Natural killer cell (primary cell): Measurements from ENCODE around the gene CLK1. TPM values are rescaled to one million over a fixed set of nuclear protein-coding genes. Genes with fewer than 3 reads are reported as not detected.
A peak's percentile ranks its signal among the peaks of the same experiment; 100 is the strongest.
"Not testable (repeated sequence)": the region's sequence is repeated elsewhere in the genome, so short reads cannot be mapped to it uniquely, and the experiment has no call there.

ENCODE experiments used
- ATAC-seq, 3 donors: fragments of 150-1000 bp in 2 of 3; fragments of 200-7000 bp in 1 of 3; cut with Tn5 transposase; 1 replicate in 1 of 3; 2 replicates in 2 of 3; pipeline ENCODE4 v1.10.0; 2021; ENCODE audit warnings: mild to moderate bottlenecking in 2 of 3, moderate library complexity in 2 of 3
- DNase-seq, 2 donors: peaks; one replicate each; pipeline versions ENCODE4 v3.0.0 to v3.0.0-alpha.2; 2013 to 2021; ENCODE audit warnings: mixed read lengths in 1 of 2
- H3K27ac ChIP-seq: one replicate; pipeline ENCODE4 v1.5.1; 2013; ENCODE audit warnings: mild to moderate bottlenecking, low read length
- H3K27me3 ChIP-seq: one replicate; pipeline ENCODE4 v1.6.1; 2013; ENCODE audit warnings: low read length; ENCODE audit not compliant: control insufficient read depth, insufficient read depth
- H3K36me3 ChIP-seq: one replicate; pipeline ENCODE4 v1.6.1; 2013; ENCODE audit warnings: low read length; ENCODE audit not compliant: control insufficient read depth, insufficient read depth
- H3K4me1 ChIP-seq: one replicate; pipeline ENCODE4 v1.6.1; 2013; ENCODE audit warnings: low read length; ENCODE audit not compliant: control insufficient read depth, insufficient read depth
- H3K4me3 ChIP-seq: one replicate; pipeline ENCODE4 v1.5.1; 2013; ENCODE audit warnings: low read length
- H3K9me3 ChIP-seq: one replicate; pipeline ENCODE4 v1.6.1; 2013; ENCODE audit warnings: low read length; ENCODE audit not compliant: control insufficient read depth, insufficient read depth
- H3K27ac Mint-ChIP-seq, 2 donors: one replicate each; pipeline ENCODE4 v1.8.0; 2022; ENCODE audit warnings: mild to moderate bottlenecking in 2 of 2, mixed read lengths in 2 of 2, moderate library complexity in 1 of 2
- H3K27me3 Mint-ChIP-seq, 2 donors: one replicate each; pipeline ENCODE4 v1.8.0; 2022; ENCODE audit warnings: low read depth in 2 of 2, mixed read lengths in 2 of 2
- H3K36me3 Mint-ChIP-seq: one replicate; pipeline ENCODE4 v1.8.0; 2022; ENCODE audit warnings: mixed read lengths
- H3K4me1 Mint-ChIP-seq, 2 donors: one replicate each; pipeline ENCODE4 v1.8.0; 2022; ENCODE audit warnings: mixed read lengths in 2 of 2
- H3K4me3 Mint-ChIP-seq: one replicate; pipeline ENCODE4 v1.8.0; 2022; ENCODE audit warnings: mild to moderate bottlenecking, moderate library complexity, mixed read lengths
- H3K9me3 Mint-ChIP-seq, 2 donors: one replicate each; pipeline ENCODE4 v1.8.0; 2022; ENCODE audit warnings: mixed read lengths in 2 of 2
- CTCF ChIP-seq: fragments of 200-600 bp; IDR thresholded peaks from one replicate; pipeline ENCODE4 v1.8.0; 2022; ENCODE audit warnings: antibody characterized with exemption
- WGBS: methylation state at CpG from one replicate; pipeline ENCODE4 v1.1.7; 2013; ENCODE audit warnings: missing lambda C conversion rate; ENCODE audit not compliant: insufficient coverage; 5-methylcytosine and 5-hydroxymethylcytosine counted together
- intact Hi-C: fragments of 100-400 bp; cut with micrococcal nuclease; formaldehyde crosslinking; loops from one replicate; pipeline ENCODE4 v1.14.2; 2022
- total RNA-seq, 4 donors: library from RNA; stranded (reverse); fragments of 120-200 nt in 1 of 4; gene quantifications; one replicate each; pipeline versions ENCODE4 v1.2.3 to v1.2.4, GENCODE V29; 2013 to 2022

Gene CLK1
- total RNA-seq, 3 donors from 2014 or later (not counting 1 experiment from before 2014, with no cell fraction given): 975 to 1,296 (median 1,070) TPM

- peak within 1 kb of the TSS; percentile 72 for H3K4me3 ChIP-seq
- intact Hi-C loops: loop anchor here (1.0 to 5.0 kb wide), 8 partner anchors 27 to 563 kb away; partner anchors contain the start of genes CASP10, CFLAR, HYCC2 and NDUFB3
- under 1% methylated on average over 49 of the region's 50 CpGs for WGBS
- Mint-ChIP-seq H3K4me3 (peak within 1 kb of the TSS; percentile 99), H3K9me3 (no peaks in the 10 kb centered on the region), H3K4me1 (peaks cover 39 to 49% of the 10 kb centered on the region in 2 donors), H3K36me3 (no peaks in the 10 kb centered on the region), H3K27ac (peak within 1 kb of the TSS; percentile 99 to 100), H3K27me3 (no peaks in the 10 kb centered on the region)
- H3K9me3 ChIP-seq: no peaks in the 10 kb centered on the region
- DNase-seq: peak; percentile 95 to 99
- H3K27ac ChIP-seq: peak within 1 kb of the TSS; percentile 91
- no peak for TF ChIP-seq CTCF
- H3K36me3 ChIP-seq: peaks cover 22% of the 10 kb centered on the region
- H3K27me3 ChIP-seq: no peaks in the 10 kb centered on the region
- peaks cover 28% of the 10 kb centered on the region for H3K4me1 ChIP-seq
- peak; percentile 76 to 91 (median 84) for ATAC-seq
Observed at GRCh38 chr2:200888704-200889625, 24.5 kb upstream of the CLK1 start, which contains the start of the genes NIF3L1 and PPIL3. TSS of gene NIF3L1 (plus strand) at chr2:200889371. CDS start at chr2:200891944, 2,573 bp downstream. TSS of gene PPIL3 (minus strand) at chr2:200889077. CDS start at chr2:200887615, 1,462 bp downstream.

- DNase-seq, H3K9me3 Mint-ChIP-seq, ATAC-seq, H3K27me3 Mint-ChIP-seq, H3K27ac Mint-ChIP-seq, H3K36me3 Mint-ChIP-seq, H3K4me1 ChIP-seq, H3K27ac ChIP-seq, H3K27me3 ChIP-seq, H3K4me3 Mint-ChIP-seq, intact Hi-C loops, H3K9me3 ChIP-seq, H3K4me3 ChIP-seq, H3K4me1 Mint-ChIP-seq: not testable (repeated sequence)
- peaks cover 63% of the 10 kb centered on the region for H3K36me3 ChIP-seq
- 100% methylated on average over 1 of the region's 2 CpGs for WGBS
Observed at GRCh38 chr2:200881715-200882249, 17.3 kb upstream of the CLK1 start.

- no peaks in the 10 kb centered on the region for H3K9me3 ChIP-seq
- no peaks in the 10 kb centered on the region for H3K27me3 ChIP-seq
- peaks cover 65% of the 10 kb centered on the region for H3K36me3 ChIP-seq
- H3K27ac Mint-ChIP-seq: no peak overlapping the region
- no peak overlapping the region for H3K27ac ChIP-seq
- no peak overlapping the region for H3K4me3 ChIP-seq
- ATAC-seq (no peak), DNase-seq (no peak)
- H3K27me3 Mint-ChIP-seq: no peaks in the 10 kb centered on the region
- WGBS: 100% methylated on average over 1 of the region's 2 CpGs
- H3K4me1 ChIP-seq: no peaks in the 10 kb centered on the region
- intact Hi-C loops: no loop called here
- H3K9me3 Mint-ChIP-seq: no peaks in the 10 kb centered on the region
- H3K4me1 Mint-ChIP-seq: no peaks in the 10 kb centered on the region
- no peak for TF ChIP-seq CTCF
- no peak overlapping the region for H3K4me3 Mint-ChIP-seq
- peaks cover 6% of the 10 kb centered on the region for H3K36me3 Mint-ChIP-seq
Observed at GRCh38 chr2:200878289-200878880, 13.9 kb upstream of the CLK1 start.

GRCh38 chr2:200877443-200877842 lies 13.0 kb upstream of the CLK1 start:
- intact Hi-C loops: no loop called here
- Histone ChIP-seq H3K27ac (no peak overlapping the region), H3K9me3 (no peaks in the 10 kb centered on the region), H3K36me3 (peaks cover 67% of the 10 kb centered on the region), H3K4me1 (no peaks in the 10 kb centered on the region), H3K4me3 (no peak overlapping the region), H3K27me3 (no peaks in the 10 kb centered on the region)
- no peak for ATAC-seq
- Mint-ChIP-seq H3K4me3 (no peak overlapping the region), H3K36me3 (no peaks in the 10 kb centered on the region), H3K27ac (no peak overlapping the region), H3K27me3 (no peaks in the 10 kb centered on the region), H3K4me1 (no peaks in the 10 kb centered on the region), H3K9me3 (no peaks in the 10 kb centered on the region)
- DNase-seq: no peak
- TF ChIP-seq CTCF: no peak
